Hippocampal formation (tissue), 2 donors: ENCODE data around the gene STAMBP.
"Not testable (repeated sequence)": the region's sequence is repeated elsewhere in the genome, so short reads cannot be mapped to it uniquely, and the experiment has no call there.

Source experiments
- DNase-seq, 2 donors: peaks; one replicate each; lab custom pipeline; 2025; lab: John Stamatoyannopoulos, UW

STAMBP gene

DNA sequence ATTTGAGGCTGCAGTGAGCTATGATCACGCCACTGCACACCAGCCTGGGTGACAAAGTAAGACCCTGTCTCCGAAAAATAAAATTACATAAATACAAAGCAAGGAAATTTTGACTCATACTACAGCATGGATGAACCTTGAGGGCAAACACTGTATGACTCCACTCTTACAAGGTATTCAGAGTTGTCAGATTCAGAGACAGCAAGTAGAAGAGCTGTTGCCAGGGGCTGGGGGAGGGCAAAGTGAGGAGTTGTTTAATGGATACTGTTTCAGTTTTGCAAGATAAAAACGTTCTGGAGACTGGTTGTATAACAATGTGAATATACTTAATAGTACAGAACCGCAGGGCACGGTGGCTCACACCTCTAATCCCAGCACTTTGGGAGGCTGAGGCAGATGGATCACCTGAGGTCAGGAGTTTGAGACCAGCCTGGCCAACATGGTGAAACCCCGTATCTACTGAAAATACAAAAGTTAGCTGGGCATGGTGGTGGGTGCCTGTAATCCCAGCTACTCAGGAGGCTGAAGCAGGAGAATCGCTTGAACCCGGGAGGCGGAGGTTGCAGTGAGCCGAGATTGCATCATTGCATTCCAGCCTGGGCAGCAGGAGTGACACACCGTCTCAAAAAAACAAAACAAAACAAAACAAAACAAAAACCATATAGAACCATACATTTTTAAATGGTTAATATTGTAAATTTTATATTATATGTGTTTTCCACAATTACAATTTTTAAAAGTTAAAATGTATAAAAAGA lies 59.0 kb downstream of the STAMBP start:
- not testable (repeated sequence) for DNase-seq

DNA sequence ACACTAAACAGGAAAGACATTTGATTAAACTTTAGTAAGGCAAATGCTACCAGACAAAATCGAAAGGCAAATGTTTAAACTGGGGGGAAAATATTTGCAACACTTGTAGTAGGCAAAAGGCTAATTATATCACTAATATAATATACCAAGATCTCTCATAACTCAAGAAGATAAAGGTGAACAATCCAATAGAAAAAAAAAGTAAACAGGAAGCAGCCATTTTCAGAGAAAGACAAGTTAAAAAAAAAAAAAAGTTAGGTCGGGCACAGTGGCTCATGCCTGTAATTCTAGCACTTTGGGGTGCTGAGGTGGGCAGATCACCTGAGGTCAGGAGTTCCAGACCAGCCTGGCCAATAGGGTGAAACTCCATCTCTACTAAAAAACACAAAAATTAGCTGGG lies 59.6 kb downstream of the STAMBP start:
- no peak for DNase-seq

DNA sequence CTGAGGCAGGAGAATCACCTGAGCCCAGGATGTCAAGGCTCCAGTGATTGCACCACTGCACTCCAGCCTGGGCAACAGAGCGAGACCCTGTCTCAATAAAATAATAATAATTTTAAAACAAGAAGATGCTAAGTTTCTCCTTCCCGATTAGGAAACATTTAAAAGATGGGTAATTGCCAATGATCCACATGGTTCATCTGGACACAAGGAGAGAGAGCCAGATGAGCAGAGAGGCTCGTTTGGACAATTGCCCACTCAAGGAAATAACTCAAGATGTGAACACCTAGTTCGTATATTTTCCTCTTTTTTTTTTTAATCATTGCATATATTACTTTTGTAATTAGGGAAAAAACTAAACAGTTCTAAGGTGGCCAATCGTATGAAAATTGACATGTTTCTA lies 60.4 kb downstream of the STAMBP start:
- no peak for DNase-seq

DNA sequence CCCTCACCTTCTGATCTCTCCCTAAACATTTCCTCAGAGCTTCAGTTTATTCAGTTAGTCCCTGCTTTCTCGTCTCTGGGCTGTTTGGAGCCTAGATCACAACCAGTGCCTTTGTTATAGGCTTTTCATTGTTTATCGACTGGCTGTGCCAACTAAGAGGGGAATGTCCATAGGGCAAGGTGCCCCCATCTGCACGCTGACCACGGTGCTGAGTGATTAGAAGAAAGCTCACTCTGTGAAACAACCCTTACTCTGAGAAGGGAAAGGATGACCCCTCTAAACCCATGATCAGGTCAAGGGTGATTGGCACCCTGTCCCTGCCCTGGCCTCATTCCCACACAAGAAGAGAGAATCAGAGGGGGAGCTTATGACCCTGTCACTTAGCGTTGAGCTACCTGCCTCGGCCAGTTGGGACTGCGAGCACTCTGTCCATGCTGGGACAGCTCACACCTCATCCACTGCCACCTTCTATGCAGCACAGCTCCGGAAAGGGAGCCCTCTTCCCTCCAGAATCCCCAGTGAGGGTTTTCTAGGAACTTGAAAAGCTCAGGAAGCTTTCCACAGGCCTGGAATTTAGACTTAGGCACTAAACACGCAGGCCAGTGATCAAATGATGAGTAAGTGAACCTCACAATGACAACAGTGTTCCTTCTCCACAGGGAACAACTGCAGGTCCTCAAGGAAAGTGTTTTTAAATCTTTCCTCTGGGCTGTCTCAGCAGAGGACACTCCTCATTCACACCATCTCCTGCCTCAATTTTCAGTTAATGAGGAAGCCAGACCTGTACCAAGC lies 61.7 kb downstream of the STAMBP start:
- DNase-seq: no peak

DNA sequence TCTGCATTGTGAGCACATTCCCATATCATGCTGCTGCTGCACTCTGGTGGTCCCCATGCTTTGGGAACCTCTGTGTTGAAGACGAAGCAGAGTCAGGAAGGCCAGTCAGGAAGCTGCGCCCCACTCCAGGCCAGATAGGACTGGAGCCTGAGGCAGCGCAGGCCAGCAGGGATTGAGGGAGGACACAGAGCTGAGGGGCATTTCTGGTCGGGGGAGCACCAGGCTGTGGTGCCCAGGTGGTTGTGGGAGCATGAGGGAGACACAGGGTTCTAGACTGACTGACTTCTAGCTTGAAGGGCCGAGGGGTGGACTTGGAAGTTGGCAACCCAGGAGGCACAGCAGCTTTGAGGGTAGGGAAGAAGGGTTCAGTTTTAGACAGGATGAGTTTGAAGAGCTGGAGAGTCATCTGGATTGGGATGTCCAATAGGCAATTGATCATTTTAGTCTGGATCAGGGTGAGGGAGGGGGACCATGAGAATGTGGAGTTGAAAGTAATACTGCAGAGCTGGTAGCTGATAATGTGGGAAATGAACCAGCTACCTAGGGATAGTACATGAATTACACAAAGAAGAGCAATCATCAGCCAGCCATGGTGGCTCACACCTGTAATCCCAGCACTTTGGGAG lies 62.6 kb downstream of the STAMBP start:
- DNase-seq: no peak

DNA sequence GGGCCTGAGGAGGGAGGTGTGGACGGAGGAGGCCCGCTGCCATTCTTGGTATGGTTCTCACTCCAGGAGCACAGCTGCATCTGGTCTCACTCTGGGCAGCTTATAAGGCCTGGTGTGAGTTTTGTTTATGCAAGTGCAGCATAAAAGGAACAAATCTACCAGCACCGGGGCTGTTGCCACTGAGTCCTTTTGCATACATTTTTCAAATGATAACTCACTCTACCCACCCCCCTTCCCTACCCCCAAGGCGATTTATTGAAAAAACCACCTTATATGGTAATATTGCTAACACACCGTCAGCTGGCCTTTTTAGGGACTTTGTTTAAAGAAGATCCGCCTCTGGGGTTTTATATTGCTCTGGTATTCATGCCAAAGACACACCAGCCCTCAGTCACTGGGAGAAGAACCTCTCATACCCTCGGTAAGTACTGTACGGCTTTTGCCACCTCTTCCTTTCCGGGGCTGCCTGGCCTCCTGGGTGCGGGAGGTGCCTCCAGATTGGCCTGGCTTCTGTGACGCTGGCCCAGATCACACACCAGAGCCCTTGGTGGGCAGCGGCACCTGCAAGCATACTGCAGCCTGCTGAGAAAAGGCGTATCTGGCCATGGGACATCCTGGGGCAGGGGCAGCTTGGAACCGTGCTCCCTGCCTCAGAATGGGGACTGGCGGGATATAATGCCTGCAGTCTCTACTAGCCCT lies 64.0 kb downstream of the STAMBP start, which contains the start of gene ACTG2:
Gene ACTG2 (plus strand): TSS at position 378 of the 699 bp plus-strand sequence. CDS start 8,304 bp downstream, outside the sequence.
- DNase-seq: no peak

DNA sequence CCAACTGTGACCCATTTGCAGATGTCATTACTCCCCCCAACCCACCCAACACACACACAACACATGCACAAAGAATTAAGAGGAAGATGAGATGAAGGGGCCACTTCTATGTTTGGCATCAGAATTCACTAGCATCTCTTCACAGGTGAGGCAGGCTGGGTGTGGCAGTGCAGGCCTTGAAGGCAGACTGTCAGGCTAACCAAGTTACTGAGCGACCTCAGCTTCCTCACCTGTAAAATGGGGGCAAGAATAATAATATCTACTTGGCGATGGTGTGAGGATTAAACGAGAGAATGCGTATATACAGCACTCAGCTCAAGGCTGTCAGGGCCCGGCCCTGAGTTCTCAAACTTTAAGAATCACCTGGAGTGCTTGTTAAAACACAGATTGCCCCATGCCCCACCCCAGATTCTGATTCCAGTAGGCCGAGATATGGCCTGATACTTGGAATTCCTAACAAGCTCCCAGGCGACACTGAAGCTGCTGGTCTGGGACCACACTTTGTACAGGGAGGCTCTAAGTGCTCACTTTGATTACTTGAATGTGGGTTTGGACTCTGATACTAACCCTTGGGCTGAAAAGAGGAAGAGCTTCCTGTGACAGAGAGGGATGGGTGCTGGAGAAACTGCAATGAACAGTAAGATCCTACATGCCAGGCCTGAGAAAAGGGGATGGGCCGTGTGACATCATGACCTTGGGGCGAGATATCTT lies 65.2 kb downstream of the STAMBP start:
- DNase-seq: no peak

DNA sequence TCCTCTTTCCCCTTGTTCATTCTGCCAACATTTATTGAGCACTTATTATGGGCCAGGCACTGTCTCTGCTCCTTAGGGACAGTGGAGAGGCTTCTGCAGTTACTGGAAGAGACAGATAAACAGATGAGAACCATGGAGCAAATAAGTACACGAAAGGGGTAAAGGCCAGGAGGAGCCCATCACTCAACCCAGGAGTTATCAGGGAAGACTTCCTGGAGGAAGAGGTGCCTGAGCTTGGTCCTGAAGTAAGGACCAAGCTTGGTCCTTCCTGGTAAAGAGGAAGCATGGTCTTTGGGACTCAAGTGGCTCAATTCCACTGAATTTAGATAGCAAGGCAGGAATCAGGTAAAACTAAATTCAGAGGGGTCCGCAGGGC lies 65.7 kb downstream of the STAMBP start:
- no peak for DNase-seq

DNA sequence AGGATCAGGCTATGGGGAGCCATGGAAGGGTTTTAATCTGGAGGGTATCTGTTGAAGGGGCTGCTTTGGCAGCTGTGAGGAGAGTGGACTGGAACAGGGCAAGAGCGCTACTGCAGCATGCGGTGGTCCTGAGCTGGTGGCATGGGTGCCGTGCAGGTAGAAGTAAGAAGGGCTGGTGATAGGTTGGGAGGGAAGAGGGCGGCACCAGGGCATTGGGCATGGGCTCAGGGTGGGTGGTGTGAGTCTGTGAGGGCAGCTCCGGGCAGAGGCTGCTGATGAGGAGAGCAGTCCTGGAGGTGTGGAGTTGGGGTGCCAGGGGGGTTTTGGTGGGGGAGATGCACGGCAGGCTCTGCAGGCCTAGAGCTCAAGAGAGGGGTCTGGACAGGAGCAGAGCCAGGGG lies 66.1 kb downstream of the STAMBP start:
- no peak for DNase-seq

DNA sequence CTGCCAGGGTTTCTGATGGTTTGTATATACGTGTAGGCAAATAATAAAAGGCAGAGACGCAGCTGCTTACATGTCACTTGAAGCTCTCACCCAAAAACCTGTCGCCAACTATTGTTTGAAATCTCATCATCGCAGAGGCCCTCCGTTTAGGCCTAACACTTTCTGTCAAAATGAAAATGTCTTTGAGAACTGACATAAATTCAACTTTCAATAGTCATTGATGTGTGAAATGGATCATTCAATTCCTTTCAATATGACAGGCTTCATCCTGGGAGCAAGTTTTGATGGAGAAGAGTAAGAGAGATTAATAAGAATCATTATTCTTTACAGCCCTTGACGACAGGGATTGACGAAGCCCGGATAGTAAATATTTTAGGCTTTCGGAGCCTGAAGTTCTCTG lies 66.7 kb downstream of the STAMBP start:
- no peak for DNase-seq

DNA sequence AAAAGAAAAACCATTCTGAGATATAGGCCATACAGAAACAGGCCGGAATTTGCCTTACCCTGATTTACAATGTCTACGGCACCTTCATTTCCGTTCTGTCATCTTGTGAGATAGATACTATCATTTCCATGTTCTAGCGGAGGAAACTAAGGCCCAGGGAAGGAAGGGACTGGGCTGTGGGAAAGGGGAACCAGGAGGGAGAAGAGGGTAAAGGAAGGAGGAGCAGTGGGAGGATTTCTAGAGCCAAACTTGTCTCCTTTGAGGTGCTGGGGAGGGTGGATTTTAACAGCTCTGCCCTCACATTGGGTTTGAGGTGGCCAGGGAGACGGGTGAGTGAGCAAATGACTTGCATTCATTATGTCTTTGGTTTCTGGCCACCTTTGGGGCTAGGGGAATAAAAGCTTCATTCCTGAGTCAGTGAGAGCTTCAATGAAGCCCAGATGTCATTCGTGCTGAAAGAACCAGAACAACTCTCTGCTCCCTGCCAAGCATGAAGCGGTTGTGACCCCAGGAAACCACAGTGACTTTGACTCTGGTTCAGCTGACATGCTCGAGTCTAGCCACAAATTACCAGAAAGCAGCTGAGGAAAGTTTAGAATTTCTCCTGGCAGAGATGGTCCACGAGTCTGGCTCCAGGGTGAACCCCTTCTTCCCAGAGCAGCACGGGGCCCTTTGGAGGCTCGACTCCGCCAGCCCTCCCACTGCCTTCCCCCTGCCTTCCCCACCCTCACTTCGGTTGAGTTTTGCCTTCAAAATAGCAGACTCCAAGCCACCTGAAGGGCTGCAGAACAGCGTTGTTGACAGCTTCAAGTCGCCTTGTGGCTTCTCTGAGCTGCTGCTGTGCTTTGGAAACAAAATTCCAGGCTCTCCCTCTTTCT lies 67.8 kb downstream of the STAMBP start:
- no peak for DNase-seq

DNA sequence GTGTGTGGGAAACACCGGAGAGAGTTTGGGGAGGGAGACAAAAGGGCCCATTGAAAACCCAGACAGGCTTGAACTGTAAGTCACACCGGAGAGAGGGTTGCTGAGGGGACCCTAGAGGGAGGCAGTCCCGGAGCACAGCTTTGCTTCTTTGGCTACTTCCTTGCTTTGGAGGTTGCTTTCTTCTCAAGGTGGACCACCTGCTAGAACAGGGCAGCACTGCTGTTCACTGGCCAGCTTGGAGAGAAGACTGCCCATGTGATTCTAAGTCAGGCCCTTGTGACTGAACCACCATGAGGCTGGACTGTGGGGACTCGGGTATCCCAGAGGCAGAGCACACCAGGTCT lies 68.5 kb downstream of the STAMBP start:
- no peak for DNase-seq

DNA sequence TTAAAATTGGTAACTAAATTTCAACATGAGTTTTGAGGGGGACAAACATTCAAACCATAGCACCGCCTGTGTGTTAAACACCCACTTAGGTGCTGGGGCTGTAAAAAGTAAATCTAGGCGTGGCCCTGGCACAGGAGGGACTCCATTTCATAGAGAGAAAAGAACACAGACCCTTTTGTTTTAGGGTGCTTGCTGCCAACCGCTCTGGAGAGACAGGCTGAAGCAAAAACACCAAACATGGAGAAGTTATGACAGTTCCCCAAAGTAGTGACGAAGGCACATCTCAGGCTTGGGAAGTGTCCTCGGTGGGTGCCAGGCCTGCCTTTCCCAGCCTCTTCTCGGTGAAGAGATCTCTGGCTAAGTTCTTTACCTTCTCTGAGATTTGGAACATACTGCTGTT lies 69.2 kb downstream of the STAMBP start:
- DNase-seq: no peak

DNA sequence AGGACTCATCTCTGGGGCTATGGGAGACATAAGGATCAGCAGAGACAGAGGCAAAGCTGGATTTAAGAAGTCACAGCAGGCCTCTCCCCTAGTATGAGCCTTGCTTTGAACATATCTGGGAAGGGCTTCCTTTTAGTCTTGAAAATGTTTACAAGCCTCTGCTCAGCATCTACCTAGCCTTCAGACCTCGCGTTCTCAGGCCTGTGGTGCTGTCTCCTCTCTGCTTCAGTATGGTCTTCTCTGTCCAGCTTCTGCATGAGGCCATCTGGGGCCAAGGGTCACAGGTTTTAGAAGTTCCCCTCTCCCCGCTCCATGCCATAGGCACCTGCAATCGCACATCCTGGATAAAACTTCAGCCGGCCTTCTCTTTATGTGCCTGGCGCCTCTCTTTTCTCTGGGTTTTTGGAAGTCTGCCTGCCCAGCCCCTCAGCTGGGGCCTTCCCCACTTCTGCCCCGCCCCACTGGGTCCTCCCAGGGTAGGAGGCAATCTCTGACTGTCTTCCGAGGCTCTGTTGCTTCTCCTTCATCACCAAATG lies 71.1 kb downstream of the STAMBP start:
- no peak for DNase-seq

DNA sequence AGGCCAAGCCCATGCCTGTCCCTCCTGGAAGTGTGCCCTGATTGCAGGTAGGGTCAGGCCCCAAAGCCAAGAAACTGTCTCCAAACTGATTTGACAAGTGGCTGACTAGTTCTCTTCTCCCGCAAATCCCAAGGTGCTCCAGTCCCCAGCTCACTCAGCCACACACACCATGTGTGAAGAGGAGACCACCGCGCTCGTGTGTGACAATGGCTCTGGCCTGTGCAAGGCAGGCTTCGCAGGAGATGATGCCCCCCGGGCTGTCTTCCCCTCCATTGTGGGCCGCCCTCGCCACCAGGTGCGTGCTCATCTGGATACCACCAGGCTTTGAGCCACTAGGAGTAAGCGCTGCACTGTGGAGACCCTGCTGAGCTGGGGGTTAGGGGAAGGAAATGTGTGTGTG lies 72.4 kb downstream of the STAMBP start:
- DNase-seq: no peak

DNA sequence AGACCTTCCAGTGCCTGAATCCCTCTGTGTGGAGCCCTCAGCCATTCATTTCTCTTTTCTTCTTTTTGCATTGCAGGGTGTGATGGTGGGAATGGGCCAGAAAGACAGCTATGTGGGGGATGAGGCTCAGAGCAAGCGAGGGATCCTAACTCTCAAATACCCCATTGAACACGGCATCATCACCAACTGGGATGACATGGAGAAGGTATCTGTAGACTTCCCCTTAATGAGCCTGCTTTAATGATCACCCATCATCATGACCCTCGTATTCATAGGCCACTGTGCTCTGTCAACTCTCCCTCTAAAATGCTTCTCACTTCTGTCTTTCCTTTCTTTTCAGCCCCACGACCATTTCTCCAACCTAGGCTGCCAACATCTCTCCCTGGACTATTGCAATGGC lies 73.5 kb downstream of the STAMBP start:
- DNase-seq: no peak

DNA sequence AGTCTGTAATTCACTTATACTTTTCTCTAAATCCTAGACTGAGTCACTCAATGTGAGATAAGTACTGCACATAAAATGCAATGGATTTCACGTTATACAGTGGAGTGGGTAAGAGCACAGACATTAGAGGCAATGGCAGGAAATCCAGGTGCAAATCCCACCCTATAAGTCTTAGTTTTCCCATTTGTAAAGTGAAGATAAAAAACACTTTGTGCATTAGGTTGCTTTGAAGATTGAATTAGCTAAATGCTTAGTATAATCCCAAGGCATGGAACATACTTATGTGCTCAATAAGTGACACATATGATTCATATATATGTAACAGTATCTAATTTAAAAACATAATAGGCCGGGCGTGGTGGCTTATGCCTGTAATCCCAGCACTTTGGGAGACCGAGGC lies 74.6 kb downstream of the STAMBP start:
- no peak for DNase-seq

DNA sequence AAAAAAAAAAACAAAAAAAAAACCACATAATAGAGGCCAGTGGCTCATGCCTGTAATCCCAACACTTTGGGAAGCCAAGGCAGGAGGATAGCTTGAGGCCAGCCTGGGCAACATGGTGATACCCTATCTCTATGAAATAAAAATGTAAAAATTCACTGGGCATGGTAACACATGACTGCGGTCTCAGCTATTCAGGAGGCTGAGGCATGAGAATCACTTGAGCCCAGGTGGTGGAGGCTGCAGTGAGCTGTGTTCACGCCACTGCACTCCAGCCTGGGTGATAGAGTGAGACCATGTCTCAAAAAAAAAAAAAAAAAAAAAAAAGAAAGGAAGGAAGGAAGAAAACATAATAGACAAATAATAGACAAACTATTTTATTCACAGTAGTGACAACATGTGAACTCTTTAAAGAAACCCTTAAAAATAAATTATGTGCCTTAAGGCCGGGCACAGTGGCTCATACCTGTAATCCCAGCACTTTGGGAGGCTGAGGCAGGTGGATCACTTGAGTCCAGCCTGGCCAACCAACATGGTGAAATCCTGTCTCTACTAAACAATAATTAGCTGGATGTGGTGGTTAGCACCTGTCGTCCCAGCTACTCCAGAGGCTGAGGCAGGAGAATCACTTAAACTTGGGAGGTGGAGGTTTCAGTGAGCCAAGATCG lies 75.3 kb downstream of the STAMBP start:
- not testable (repeated sequence) for DNase-seq

DNA sequence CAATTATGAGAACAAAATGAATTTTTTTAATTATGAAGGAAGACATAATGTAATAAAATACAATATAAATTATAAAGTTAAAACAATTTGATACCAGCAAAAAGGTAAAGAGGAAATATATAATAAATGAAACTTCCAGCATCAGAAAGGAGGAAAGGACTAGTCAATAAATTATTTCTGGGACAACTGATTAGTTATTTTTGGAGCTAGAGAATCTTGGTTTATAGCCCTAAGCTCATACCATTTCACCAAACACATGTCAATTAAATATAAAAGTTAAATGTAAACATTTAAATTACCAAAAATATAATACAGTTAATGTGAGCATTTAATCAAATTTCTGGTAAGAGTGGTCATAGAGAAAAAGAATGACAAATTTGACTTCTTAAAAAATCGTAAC lies 76.2 kb downstream of the STAMBP start:
- DNase-seq: no peak
